H7 (cell line): ENCODE data around the gene CFHR5. TPM values are rescaled to one million over a fixed set of nuclear protein-coding genes. Genes with fewer than 3 reads are reported as not detected.
"Not testable (repeated sequence)": the region's sequence is repeated elsewhere in the genome, so short reads cannot be mapped to it uniquely, and the experiment has no call there.

ENCODE experiments used
- DNase-seq: peaks from one replicate; pipeline ENCODE4 v3.0.0; 2012
- H3K27me3 ChIP-seq: 2 replicates; pipeline ENCODE4 v1.6.0; 2011; ENCODE audit warnings: mild to moderate bottlenecking, low read length; ENCODE audit not compliant: control insufficient read depth, insufficient read depth
- H3K36me3 ChIP-seq: replicated peaks from 2 replicates; pipeline ENCODE4 v1.5.1; 2011; ENCODE audit warnings: low read length; ENCODE audit not compliant: control insufficient read depth, insufficient read depth
- H3K4me3 ChIP-seq: 2 replicates; pipeline ENCODE4 v1.5.1; 2011; ENCODE audit warnings: low read depth, mild to moderate bottlenecking, control low read depth, low read length, moderate library complexity; ENCODE audit not compliant: insufficient read depth
- total RNA-seq: library from RNA; depleted of rRNA; stranded (reverse); fragments of >200 nt; shearing (Covaris generic); gene quantifications from 2 replicates; pipeline ENCODE4 v1.2.3, GENCODE V29; 2014; rRNA removed

The CFHR5 gene
- total RNA-seq = not detected in 2 replicates

- DNase-seq = no peak
- Histone ChIP-seq H3K4me3 (no peak within 1 kb of the TSS), H3K27me3 (no peaks in the 10 kb centered on the region), H3K36me3 (no peaks in the 10 kb centered on the region)
These were observed at the start of gene CFHR5 for GRCh38 chr1:196977278-196977677. Gene CFHR5, plus strand, starts transcription at chr1:196977556. Its CDS starts 109 bp downstream, at chr1:196977665.

GRCh38 chr1:196932853-196933252, 44.5 kb upstream of the CFHR5 start:
- not testable (repeated sequence) for H3K4me3 ChIP-seq

GRCh38 chr1:196933531-196934189, 43.7 kb upstream of the CFHR5 start:
- H3K27me3 ChIP-seq = no peaks in the 10 kb centered on the region
- H3K4me3 ChIP-seq = no peak overlapping the region
- no peaks in the 10 kb centered on the region for H3K36me3 ChIP-seq
- DNase-seq = peak; percentile 20

More at GRCh38 chr1:196932853-196933252, 44.5 kb upstream of the CFHR5 start:
- DNase-seq, H3K27me3 ChIP-seq, H3K36me3 ChIP-seq: not testable (repeated sequence)

GRCh38 chr1:196941474-196941873, 35.9 kb upstream of the CFHR5 start:
- H3K36me3 ChIP-seq, H3K27me3 ChIP-seq, H3K4me3 ChIP-seq, DNase-seq: not testable (repeated sequence)

GRCh38 chr1:196943568-196943967, 33.8 kb upstream of the CFHR5 start, which contains the start of gene CFHR2:
Gene CFHR2, plus strand, starts transcription at chr1:196943738. Its CDS starts 143 bp downstream, at chr1:196943881.
- H3K27me3 ChIP-seq, H3K4me3 ChIP-seq, H3K36me3 ChIP-seq, DNase-seq: not testable (repeated sequence)

GRCh38 chr1:196951711-196952394, 25.5 kb upstream of the CFHR5 start:
- Histone ChIP-seq H3K36me3 (no peaks in the 10 kb centered on the region), H3K4me3 (no peak overlapping the region), H3K27me3 (no peaks in the 10 kb centered on the region)
- no peak for DNase-seq

GRCh38 chr1:196954778-196955177, 22.6 kb upstream of the CFHR5 start:
- no peak overlapping the region for H3K4me3 ChIP-seq
- H3K36me3 ChIP-seq = no peaks in the 10 kb centered on the region
- DNase-seq = no peak

GRCh38 chr1:196955926-196956325, 21.4 kb upstream of the CFHR5 start:
- DNase-seq = no peak
- H3K27me3 ChIP-seq = no peaks in the 10 kb centered on the region
- H3K36me3 ChIP-seq = no peaks in the 10 kb centered on the region
- no peak overlapping the region for H3K4me3 ChIP-seq

More at GRCh38 chr1:196954778-196955177, 22.6 kb upstream of the CFHR5 start:
- H3K27me3 ChIP-seq = no peaks in the 10 kb centered on the region

- H3K36me3 ChIP-seq = no peaks in the 10 kb centered on the region
- no peaks in the 10 kb centered on the region for H3K27me3 ChIP-seq
- no peak for DNase-seq
- no peak overlapping the region for H3K4me3 ChIP-seq
These were observed 16.5 kb upstream of the CFHR5 start for GRCh38 chr1:196960854-196961253.

- Histone ChIP-seq H3K27me3 (no peaks in the 10 kb centered on the region), H3K36me3 (no peaks in the 10 kb centered on the region), H3K4me3 (no peak overlapping the region)
- no peak for DNase-seq
These were observed 7.2 kb upstream of the CFHR5 start for GRCh38 chr1:196970182-196970581.

- H3K4me3 ChIP-seq = no peak overlapping the region
- no peak for DNase-seq
- no peaks in the 10 kb centered on the region for H3K27me3 ChIP-seq
- H3K36me3 ChIP-seq = no peaks in the 10 kb centered on the region
These were observed 1.1 kb upstream of the CFHR5 start for GRCh38 chr1:196976278-196976677.

GRCh38 chr1:196980859-196981258, 3.5 kb downstream of the CFHR5 start:
- Histone ChIP-seq H3K4me3 (no peak overlapping the region), H3K36me3 (no peaks in the 10 kb centered on the region), H3K27me3 (no peaks in the 10 kb centered on the region)
- DNase-seq = no peak

GRCh38 chr1:196982247-196982646, 4.9 kb downstream of the CFHR5 start:
- not testable (repeated sequence) for DNase-seq, H3K36me3 ChIP-seq, H3K4me3 ChIP-seq, H3K27me3 ChIP-seq

- H3K36me3 ChIP-seq, H3K27me3 ChIP-seq, H3K4me3 ChIP-seq: not testable (repeated sequence)
- DNase-seq = peak; percentile 6
These were observed 14.7 kb downstream of the CFHR5 start for GRCh38 chr1:196991919-196992651.

GRCh38 chr1:196993916-196994315, 16.6 kb downstream of the CFHR5 start:
- DNase-seq = no peak

More at GRCh38 chr1:196993916-196994315, 16.6 kb downstream of the CFHR5 start:
- no peak overlapping the region for H3K4me3 ChIP-seq
- no peaks in the 10 kb centered on the region for H3K27me3 ChIP-seq
- no peaks in the 10 kb centered on the region for H3K36me3 ChIP-seq
